BE2C (cell line): ENCODE data around the gene SLC2A6.

Experiments used
- DNase-seq: peaks from one replicate; pipeline ENCODE4 v3.0.0-alpha.2; 2020
- H3K27me3 ChIP-seq: fragments of 250-450 bp; sonication (Bioruptor Pico); 2 replicates; pipeline ENCODE4 v1.5.1; 2020; ENCODE audit warnings: mild to moderate bottlenecking
- H3K36me3 ChIP-seq: fragments of 250-450 bp; sonication (Bioruptor Pico); 2 replicates; pipeline ENCODE4 v1.5.1; 2020; ENCODE audit warnings: mild to moderate bottlenecking
- H3K4me1 ChIP-seq: fragments of 250-450 bp; sonication (Bioruptor Pico); 2 replicates; pipeline ENCODE4 v1.5.1; 2020
- H3K4me3 ChIP-seq: 2 replicates; pipeline ENCODE4 v1.5.1; 2011; ENCODE audit warnings: low read depth, low read length
- H3K9me3 ChIP-seq: fragments of 250-450 bp; sonication (Bioruptor Pico); 2 replicates; pipeline ENCODE4 v1.5.1; 2020
- TF ChIP-seq, protein P1 (sequence below): IDR thresholded peaks from 2 replicates; pipeline ENCODE4 v1.5.1; 2012; ENCODE audit warnings: mild to moderate bottlenecking, low read depth, low read length

Gene SLC2A6

DNA sequence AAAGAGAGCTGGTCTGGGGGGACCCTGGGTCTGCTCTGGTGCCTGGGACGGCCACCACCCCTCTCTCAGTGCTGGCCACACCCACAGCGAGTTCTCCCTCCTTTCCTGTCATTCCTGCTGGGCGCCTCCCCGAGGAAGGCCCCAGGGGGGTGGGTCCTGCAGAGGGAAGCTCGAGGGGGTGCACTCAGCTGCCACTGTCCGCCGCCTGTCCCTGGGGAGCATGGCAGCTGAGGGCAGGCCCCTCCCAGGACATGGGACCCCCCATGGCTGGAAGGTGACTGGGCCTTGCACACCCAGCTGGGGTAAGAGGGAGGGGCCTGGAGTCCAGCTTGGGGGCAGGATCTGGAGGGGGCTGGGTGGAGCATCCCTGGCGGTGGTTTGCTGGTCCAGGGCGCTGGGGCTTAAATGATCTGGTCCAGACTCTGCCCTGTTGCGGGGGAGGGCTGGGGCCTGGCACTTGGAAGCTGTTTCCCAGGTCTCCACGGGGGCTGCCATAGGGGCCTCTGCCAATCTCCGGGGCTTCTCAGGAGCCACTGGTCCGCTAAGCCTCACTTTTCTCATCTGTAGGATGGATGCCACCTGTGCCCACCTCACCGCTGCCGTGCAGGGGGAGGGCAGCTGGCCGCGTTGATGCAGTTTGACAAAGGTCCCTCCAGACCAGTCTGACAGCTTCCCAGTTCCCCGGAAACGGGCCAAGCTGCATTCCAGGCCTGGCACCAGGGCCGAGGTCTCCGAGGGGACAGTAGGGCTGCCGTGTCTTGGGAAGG lies 6.0 kb upstream of the SLC2A6 start:
- Histone ChIP-seq H3K4me3 (no peak overlapping the region), H3K9me3 (no peaks in the 10 kb centered on the region), H3K4me1 (peaks cover 18% of the 10 kb centered on the region), H3K27me3 (no peaks in the 10 kb centered on the region), H3K36me3 (no peaks in the 10 kb centered on the region)
- DNase-seq = peak; percentile 76
- TF ChIP-seq, protein P1, sequence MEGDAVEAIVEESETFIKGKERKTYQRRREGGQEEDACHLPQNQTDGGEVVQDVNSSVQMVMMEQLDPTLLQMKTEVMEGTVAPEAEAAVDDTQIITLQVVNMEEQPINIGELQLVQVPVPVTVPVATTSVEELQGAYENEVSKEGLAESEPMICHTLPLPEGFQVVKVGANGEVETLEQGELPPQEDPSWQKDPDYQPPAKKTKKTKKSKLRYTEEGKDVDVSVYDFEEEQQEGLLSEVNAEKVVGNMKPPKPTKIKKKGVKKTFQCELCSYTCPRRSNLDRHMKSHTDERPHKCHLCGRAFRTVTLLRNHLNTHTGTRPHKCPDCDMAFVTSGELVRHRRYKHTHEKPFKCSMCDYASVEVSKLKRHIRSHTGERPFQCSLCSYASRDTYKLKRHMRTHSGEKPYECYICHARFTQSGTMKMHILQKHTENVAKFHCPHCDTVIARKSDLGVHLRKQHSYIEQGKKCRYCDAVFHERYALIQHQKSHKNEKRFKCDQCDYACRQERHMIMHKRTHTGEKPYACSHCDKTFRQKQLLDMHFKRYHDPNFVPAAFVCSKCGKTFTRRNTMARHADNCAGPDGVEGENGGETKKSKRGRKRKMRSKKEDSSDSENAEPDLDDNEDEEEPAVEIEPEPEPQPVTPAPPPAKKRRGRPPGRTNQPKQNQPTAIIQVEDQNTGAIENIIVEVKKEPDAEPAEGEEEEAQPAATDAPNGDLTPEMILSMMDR = no peak

DNA sequence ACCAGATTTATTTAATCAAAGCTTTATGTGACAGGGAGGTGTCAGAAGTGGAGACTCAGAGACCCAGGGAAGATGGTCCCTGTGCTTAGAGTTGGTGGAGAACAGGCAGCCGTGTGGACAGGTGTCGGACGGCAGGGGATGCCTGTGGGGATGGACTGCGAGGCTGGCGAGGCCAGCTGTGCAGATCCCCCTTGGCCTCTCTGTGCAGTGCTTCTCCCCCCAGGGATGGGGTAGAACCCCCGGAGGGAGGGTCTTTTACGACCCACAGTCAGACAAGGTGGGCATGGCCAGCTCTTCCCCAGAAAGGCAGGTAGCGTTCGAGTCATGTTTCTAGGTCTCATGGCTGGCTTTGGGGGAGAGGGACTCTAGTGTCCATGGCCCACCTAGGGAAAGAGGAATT lies 4.7 kb upstream of the SLC2A6 start:
- Histone ChIP-seq H3K9me3 (no peaks in the 10 kb centered on the region), H3K4me3 (no peak overlapping the region), H3K36me3 (no peaks in the 10 kb centered on the region), H3K4me1 (peaks cover 18% of the 10 kb centered on the region), H3K27me3 (no peaks in the 10 kb centered on the region)
- no peak for DNase-seq
- TF ChIP-seq, protein P1 = no peak

DNA sequence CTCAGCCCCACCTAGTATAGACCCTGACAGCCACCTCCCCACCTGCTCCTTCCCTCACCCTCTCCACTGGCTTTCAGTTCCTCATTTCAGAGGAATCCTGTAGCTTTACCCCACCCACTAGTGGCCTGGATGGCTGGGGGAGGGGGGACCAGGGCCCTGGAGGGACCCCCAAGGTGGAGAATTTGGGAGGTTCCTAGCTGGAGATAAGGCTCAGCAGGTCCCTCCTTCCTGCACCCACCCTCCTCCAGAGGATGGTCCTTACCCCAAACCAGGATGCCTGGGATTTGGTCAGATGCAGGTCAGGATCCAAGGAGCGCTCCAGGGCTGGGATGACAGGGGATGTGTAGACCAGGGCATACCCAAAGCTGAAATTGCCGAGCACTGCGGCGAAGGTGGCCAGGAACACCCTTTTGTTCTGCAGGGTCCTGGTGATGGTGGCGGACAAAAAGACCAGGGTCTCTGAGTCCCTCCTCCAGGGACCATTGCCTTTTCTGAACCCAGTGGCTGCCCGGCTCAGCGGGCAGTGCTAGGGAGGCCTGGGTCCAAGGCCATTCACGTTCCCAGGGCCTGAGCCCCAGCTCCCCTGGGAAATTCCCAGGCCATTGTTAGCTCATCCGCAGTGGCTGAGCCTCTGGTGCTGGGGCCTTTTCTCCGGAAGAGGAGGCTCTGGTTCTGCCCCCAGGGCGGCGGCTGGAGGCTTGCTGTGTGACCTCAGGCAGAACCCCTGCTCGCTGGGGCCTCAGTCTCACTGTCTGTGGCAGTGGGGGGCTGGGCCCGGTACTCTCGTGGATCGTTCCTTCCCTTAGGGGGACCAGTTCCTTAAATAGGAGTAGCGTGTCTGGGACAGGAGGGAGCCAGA lies 678 bp downstream of the SLC2A6 start:
- peak; percentile 82 for DNase-seq
- H3K4me1 ChIP-seq = peaks cover 3% of the 10 kb centered on the region; the same call in 1 of the 2 replicates
- no peaks in the 10 kb centered on the region for H3K27me3 ChIP-seq
- peak overlapping the region; percentile 78 for H3K4me3 ChIP-seq
- TF ChIP-seq, protein P1 = no peak
- peaks cover 24% of the 10 kb centered on the region for H3K36me3 ChIP-seq
- no peaks in the 10 kb centered on the region for H3K9me3 ChIP-seq

DNA sequence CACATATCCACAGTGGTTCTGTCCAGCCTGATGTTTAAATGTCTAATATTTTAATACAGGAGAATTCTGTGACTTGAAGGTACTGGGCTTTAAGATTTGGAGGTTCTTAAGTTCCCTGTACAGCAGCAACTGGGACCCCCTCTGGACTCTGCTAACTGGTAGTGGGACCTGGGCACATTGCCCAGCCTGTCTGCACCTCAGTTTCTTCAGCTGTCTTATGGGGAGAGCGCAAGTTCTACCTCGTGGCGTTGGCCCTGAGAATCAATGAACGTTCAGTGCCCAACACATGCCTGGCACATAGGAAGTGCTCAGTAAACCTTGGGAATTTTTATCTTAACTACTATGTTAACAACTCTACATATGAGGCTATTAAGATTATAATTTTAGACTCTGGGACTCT lies 1.4 kb downstream of the SLC2A6 start:
- Histone ChIP-seq H3K36me3 (peaks cover 29% of the 10 kb centered on the region), H3K4me3 (peak overlapping the region; percentile 78; the same call in 1 of the 2 replicates), H3K4me1 (peaks cover 3% of the 10 kb centered on the region; the same call in 1 of the 2 replicates), H3K27me3 (no peaks in the 10 kb centered on the region), H3K9me3 (no peaks in the 10 kb centered on the region)
- DNase-seq = no peak
- TF ChIP-seq, protein P1 = no peak

DNA sequence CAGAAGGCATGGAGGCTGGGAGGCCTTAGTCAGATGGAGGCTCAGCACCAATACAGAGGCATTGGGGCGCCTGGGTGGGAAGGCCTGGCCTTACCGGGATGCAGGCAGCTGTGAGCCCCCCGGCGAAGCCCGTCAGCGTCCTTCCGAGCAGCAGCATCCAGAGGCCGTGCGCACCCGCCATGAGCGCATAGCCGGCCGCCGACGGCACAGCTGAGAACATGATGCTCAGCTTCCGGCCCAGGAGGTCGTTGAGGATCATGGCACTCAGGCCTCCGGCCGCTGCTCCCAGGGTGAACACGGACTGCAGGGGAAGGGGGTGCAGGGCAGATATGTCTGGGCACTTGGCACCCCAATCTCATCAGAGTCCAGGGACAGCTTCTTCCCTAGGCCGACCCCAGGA lies 2.0 kb downstream of the SLC2A6 start:
- TF ChIP-seq, protein P1 = no peak
- Histone ChIP-seq H3K4me1 (peaks cover 3% of the 10 kb centered on the region; the same call in 1 of the 2 replicates), H3K27me3 (no peaks in the 10 kb centered on the region), H3K36me3 (peaks cover 29% of the 10 kb centered on the region), H3K4me3 (no peak overlapping the region), H3K9me3 (no peaks in the 10 kb centered on the region)
- DNase-seq = peak; percentile 6
